ENCODE measurements around the gene MRTO4. TPM values are rescaled to one million over a fixed set of nuclear protein-coding genes. Genes with fewer than 3 reads are reported as not detected.
"Not testable (repeated sequence)": the region's sequence is repeated elsewhere in the genome, so short reads cannot be mapped to it uniquely, and the experiment has no call there.

MRTO4 gene
- 10 to 100 TPM; 28.0 to 37.5 (median 29.9) TPM for polyA plus RNA-seq (ENCODE audit: insufficient read depth in 1 of 5, insufficient read length in 5 of 5, low replicate concordance in 1 of 5)
- long read RNA-seq, donor 1, transcript MRTO4-201 (8 exons, 2,315 nt), result major isoform, 15 of 19 reads
- long read RNA-seq, donor 1, partial matches to known transcripts, result 0 of 19 reads
- long read RNA-seq, donor 1, other reads (novel, unspliced or antisense), result 0 of 19 reads
- long read RNA-seq, donor 2, transcript MRTO4-201 (8 exons, 2,315 nt), result major isoform, 15 of 16 reads
- long read RNA-seq, donor 2, partial matches to known transcripts, result 0 of 16 reads
- long read RNA-seq, donor 2, other reads (novel, unspliced or antisense), result 0 of 16 reads
- long read RNA-seq, donor 3, transcript MRTO4-201 (8 exons, 2,315 nt), result major isoform, 13 of 14 reads
- long read RNA-seq, donor 3, partial matches to known transcripts, result 0 of 14 reads
- long read RNA-seq, donor 3, other reads (novel, unspliced or antisense), result 0 of 14 reads
- long read RNA-seq, donor 4, partial matches to known transcripts, result 0 of 4 reads
- long read RNA-seq, donor 4, other reads (novel, unspliced or antisense), result 0 of 4 reads
- long read RNA-seq, donor 5, transcript MRTO4-201 (8 exons, 2,315 nt), result major isoform, 10 of 11 reads
- long read RNA-seq, donor 5, partial matches to known transcripts, result 0 of 11 reads
- long read RNA-seq, donor 5, other reads (novel, unspliced or antisense), result 0 of 11 reads
- long read RNA-seq, donor 6, transcript MRTO4-201 (8 exons, 2,315 nt), result major isoform, 7 of 8 reads
- long read RNA-seq, donor 6, partial matches to known transcripts, result 0 of 8 reads
- long read RNA-seq, donor 6, other reads (novel, unspliced or antisense), result 0 of 8 reads
- long read RNA-seq, donor 7, transcript MRTO4-201 (8 exons, 2,315 nt), result major isoform, 22 of 22 reads
- long read RNA-seq, donor 7, partial matches to known transcripts, result 0 of 22 reads
- long read RNA-seq, donor 7, other reads (novel, unspliced or antisense), result 0 of 22 reads
- long read RNA-seq, donor 8, partial matches to known transcripts, result 0 of 4 reads
- long read RNA-seq, donor 8, other reads (novel, unspliced or antisense), result 0 of 4 reads

DNA sequence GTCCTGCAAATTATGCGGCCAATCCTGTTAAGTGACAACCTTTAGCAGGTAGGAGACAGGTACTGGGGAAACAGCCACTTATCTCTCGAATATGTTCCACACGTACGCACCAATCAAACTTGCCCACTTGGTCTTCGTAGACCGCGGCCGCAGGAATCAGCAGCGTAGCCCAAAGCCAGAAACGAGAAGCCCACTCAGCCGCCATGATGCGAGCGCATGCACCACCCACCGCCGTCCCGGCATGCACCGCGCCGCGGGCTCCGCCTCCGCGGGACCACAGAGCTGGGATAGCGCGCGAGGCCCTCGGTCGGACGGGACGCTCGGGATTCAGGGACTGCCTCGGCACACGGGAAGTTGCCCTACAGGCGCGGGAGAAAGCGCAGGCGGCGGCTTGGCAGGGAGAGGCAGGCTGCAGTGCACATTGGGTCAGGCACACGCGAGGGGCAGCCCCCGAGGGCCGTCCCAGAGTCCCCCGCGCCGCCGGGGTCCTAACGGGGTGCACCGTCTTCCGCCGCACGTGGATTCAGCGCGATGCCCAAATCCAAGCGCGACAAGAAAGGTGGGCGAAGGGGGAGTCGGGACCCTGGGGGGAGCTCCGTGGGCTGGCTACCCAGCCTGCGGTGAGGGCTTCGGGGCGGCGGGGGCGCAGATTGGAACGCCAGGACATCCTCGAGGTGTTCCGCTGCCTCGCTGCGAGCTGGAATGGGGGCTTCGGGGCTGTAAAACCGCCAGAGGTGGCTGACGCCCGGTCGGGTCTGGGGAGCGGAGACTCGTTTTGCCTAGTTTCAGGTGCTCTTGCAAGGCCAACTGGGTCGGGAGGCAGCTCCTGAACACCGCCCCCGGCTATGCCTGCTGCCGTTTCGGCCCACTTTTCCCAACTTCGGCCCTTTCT lies at the start of gene MRTO4, which contains the start of gene EMC1:
MRTO4 (plus strand) TSS at position 501 of the 892 bp plus-strand sequence; CDS start at position 532, 31 bp downstream.
EMC1 (minus strand) TSS at position 220 of the 892 bp plus-strand sequence; CDS start at position 205, 15 bp downstream.
- DNase-seq, result peak; percentile 83 to 90

DNA sequence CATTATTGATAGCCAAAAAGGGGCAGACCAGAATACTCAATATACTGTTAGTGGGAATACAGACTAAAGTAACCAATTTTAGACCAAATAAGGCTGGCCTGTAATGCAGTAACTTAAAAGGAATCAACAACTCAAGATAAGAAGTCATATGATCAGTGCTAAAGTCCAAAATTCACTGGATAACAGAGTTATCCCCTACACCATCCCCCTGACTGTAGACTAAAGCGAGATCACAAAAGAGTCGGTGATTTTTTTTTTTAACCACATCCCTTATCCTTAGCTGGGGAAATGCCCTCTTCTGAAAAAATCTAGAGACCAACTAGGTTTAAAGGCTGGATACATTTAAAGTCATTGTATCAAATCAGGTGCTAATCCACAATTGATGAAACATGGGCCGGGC lies 49.2 kb upstream of the MRTO4 start:
- DNase-seq, result no peak

DNA sequence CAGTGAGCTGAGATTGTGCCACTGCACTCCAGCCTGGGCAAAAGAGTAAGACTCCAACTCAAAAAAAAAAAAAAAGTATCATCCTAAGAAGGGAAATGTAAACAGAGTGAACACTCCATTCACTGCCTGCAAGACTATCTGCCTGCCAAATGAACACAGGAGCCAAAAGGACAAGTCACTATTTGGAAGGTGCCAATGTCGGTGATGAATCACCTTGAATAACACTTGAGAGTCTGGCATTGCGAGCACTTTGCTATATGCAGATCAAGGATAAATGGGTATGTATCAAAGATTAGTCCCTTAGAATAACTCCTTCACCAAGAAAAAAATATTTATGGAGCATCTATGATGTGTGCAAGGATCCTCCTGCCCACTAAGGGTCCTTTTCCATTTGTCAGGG lies 48.2 kb upstream of the MRTO4 start:
- no peak for DNase-seq

DNA sequence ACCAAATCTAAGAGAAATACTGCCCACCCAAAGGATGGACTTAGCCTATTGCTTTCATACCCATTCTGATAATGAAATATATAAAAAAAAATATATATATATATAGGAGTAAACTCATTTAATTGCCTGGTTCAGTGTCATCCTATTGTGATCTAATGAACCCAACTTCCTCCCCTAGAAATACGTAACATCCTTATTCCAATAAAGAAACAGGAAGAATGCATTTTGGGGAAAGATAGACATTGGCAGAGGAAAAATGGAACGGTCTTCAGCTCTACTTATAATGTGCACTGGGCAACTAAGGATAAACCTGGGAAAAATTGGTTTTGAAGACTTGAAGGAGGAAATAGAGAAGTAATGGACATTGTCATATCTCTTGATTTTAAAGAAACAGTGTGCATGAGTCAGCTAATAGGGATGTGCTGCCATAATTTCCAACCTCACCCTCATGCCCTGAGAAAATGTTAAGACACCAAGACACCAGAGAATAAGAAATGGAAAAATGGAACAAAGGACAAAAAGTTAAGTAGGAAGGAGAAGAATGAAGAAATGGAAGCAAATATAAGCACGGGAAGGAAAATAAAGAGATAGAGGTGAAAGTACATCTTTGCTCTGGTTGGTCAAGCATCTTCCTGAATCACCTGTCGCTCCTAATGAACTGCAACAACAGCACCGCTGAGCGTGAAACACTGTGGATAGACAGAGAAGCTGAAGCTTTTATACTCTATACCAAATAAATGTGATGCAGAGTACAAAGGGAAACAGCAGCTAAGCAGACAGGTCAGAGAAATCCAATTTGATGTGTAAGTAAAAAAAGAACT lies 46.9 kb upstream of the MRTO4 start:
- no peak for DNase-seq

DNA sequence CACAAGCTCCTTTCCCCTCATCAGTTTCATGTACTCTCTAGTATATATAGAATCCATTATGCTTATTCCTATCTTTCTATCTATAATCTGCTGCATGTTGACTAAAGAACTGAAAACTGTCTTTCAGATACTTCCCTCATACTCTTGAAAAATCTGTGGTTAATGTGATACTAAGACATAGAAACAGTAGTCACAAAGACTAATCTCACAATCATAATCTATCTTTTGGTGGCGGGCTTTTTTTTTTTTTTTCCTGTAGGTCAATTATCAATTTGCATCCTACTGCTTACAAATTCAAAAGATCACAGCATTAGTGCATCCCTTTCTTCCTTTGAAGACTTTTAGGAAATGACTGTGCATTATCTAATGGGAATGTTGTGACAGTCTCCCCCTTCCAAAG lies 46.2 kb upstream of the MRTO4 start:
- DNase-seq, result no peak

DNA sequence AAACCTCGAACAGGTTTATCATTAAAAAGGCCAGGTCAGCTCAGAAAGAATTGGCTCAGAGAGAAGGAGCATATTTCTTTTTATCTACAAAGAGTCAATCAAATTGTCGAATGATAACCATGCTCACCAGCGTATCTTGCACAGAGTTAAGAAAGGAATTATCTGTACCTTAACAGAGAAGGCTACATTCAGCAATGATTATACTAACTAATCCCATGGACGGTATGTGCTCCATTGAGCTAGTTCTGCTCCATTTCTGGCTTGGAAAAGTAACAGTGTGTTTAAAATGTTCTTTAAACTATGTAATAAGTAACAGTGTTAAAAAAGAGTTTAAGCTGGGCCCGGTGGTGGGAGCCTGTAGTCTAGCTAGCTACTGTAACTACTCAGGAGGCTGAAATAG lies 45.8 kb upstream of the MRTO4 start:
- DNase-seq, result no peak

DNA sequence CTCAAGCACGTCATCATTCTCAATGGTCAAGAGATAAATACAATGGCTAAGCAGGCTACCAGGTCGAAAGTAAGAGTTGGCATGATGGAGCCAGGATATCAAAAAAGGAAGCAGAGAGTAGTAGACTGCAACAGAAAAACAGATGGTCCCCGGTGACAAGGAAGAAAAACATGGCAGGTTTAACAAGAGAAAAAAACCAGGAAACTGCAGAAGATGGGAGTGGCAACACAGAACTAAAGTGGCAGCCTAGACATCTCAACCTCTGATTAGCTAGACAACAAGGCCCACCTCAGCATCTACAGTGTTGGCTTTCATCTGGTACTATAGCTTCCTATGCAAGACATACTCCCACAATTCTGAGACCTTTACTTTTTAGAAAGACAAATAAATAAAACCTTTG lies 44.7 kb upstream of the MRTO4 start:
- no peak for DNase-seq

DNA sequence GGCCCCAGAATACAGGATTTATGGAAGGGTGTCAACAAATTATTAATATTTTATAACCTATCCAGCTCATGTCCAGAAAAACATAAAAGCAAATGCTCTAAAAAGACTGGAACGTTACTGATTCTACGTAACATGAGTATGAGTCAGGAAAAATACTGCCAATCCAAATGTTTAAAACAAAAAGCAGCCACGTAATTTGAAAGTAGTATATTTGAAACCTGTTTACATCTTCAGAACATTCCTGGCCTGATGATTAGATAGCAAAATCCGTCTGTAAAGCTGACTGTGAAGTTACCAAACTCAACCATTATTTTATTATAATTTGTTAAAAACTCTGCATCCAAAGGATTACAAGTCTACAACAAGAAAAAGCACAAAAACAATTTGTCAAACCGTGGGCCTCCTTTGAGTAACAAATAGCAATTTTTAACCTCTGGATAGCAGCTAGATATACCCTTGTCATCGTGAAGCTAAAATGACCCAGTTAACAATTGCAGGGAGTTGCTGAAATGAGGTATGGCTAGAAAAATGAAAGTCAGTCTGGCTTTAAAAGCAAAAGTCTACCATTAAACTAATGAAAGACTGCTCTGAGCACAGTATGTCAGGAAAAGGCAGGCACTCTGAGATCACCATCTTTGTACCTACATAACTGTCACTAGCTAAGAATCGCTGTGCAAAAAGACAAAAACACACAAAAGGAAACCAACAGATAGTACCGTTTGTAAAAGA lies 42.7 kb upstream of the MRTO4 start:
- no peak for DNase-seq

DNA sequence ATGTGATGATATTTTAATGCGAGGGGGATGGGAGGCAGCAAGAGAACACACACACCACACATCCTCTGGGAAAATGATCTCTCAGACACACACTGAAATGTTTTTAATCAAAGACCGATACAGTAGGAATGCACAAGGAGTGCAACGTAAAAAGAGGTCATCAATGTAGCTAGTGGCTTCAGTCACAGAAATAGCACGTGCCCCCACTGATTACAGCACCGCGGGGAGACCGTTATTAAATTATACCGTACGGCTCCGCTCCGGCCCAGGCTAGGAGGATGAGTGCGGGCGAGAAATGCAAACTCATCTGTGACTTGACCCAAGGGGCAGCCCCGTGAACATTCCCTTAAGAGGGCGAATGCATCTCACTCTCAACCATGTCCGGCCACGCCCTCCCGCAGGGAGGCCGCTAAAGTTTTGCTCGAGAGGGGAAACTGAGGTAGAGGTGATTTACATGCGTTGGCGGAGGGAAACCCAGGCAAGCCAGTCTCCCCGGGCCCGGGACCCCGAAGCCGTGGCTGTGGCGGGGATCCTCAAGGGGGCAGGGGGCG lies 42.1 kb upstream of the MRTO4 start:
- DNase-seq, result peak in 1 of 2 donors; percentile 27

DNA sequence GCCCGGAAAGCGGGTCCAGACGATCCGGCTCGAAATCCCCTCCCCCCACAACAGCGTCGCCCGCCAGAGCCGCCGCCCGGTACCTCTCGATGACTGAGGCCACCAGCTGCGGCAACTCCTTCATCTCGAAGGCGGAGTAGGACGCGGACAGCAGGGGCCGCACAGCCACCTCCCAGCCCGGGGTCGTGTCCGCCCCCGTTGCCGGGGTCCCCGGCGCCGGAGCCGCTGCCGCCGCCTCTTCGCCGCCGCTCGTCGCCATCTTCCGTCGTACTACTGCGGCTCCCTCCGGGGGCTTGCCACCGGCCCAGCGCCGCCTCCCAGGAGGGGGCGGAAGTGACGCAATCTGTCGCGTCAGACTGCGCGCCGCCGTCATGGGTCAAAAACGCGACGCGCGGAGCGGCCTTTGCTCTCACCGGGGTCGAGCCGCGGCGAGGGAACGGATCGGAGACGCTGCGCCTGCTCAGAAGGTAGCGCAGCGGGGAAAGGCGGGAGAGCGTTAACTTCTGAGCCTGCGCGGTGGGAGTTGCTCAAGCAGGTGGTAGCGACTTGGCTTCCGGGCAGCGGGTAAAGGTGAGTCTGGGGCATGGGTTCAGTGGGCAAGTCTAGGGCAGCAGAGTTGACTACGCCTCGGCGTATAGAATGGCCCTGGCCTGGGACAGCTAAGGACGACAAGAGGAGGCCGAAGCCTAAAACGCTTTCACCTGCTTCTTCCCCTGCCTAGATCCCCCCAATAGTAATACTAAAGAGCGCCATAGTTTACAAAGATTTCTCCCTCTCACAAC lies 41.4 kb upstream of the MRTO4 start, which contains the start of gene UBR4:
UBR4 (minus strand) TSS at position 277 of the 782 bp plus-strand sequence; CDS start at position 259, 18 bp downstream.
- DNase-seq, result peak; percentile 95 to 96

DNA sequence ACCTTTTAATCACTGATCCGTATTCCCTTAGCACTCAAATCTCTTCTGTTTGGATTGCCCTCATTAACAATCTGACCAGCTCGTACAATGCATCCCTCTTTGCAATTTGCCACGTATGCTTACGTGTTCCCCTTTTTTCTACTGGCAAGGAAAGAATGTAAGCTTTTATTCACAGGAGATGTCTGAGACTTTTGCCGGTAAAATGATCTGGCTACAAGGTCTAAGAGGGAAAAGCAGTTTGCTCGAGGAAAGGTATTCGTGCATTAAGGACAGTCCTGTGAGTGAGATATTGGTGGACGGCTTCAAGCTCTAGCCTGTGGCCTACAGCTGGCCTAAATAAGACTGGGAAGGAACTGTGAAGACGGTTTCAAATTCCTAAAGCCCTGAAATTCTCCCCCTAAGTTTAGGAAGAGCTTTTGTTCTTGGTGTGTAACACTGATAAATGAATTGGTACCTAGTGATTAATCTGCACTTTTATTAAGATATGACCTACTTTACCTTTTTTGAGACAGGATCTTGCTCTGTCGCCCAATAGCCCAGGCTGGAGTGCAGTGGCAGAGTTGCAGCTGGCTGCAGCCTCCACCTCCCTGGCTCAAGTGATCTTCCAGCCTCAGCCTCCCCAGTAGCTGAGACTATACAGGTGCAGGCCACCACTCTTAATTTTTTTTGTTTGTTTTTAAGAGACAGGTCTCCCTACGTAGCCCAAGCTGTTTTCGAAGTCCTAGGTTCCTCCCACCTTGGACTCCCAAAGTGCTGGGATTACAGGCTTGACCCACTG lies 40.6 kb upstream of the MRTO4 start:
- no peak for DNase-seq

DNA sequence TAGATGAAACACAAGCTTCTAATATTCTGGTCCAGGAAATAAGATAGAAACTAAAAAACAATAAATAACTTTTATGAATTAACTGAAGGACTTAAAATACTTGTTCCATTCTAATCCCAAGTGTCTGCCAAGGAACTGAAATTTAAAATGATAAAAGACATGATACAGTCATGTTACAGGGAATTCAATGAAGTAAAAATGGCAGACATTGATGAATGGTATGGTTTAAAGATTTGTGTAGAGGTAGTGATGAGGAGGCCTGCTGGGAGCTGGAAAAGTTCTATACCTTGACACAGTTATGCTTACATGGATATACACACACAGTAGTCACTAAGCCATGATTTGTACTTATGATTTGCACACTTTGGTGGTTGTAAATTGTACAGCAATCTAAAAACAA lies 39.4 kb upstream of the MRTO4 start:
- DNase-seq, result no peak

DNA sequence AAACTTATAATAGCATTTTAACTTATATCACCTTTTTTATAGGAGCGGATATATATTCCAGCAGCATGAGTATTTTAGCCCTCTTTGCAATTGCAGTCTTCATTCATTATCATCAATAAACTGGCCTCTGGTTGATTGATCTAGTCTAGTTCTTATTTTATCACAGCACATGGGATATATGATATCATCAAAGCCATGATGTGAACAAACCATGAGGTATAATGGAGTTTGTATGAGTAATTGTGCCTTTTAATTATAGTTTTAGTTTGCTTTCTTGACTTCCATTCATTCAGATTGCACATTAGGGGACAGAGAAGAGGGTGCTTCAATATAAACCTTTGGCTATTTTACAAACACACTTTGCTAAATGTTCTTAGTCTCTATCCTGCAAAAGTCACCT lies 38.0 kb upstream of the MRTO4 start:
- DNase-seq, result no peak

DNA sequence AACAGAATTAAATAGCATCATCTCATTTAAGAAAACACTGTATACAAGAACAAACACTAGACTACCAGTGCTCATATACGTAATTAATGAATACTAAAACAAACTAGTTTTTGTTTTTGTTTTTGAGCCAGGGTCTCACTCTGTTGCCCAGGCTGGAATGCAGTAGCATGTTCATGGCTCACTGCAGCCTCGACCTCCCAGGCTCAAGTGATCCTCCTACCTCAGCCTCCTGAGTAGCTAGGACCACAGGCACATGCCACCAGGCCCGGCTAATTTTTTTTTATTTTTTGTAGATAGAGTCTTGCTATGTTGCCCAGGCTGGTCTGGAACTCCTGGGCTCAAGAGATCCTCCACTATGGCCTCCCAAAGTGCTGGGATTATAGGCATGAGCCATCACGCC lies 35.0 kb upstream of the MRTO4 start:
- DNase-seq, result not testable (repeated sequence)

DNA sequence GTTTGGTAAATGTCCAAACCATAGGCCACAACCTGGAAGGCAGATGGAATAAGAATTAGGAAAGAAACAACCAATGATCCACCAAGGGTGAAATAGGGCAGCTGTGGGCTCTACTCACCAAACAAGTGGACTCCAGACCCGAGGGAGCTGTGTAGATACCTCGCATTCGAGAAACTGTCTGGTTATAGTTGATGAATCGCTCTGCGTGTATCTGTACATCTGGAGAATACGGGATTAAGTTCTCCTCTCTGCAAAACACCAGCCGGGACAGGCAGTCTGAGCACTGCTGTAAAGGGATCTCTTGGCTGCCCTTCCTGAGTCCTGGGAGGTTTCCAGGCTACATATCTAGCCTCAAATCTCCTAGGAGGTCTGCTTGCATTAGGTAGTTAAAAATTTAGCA lies 32.2 kb upstream of the MRTO4 start:
- no peak for DNase-seq

DNA sequence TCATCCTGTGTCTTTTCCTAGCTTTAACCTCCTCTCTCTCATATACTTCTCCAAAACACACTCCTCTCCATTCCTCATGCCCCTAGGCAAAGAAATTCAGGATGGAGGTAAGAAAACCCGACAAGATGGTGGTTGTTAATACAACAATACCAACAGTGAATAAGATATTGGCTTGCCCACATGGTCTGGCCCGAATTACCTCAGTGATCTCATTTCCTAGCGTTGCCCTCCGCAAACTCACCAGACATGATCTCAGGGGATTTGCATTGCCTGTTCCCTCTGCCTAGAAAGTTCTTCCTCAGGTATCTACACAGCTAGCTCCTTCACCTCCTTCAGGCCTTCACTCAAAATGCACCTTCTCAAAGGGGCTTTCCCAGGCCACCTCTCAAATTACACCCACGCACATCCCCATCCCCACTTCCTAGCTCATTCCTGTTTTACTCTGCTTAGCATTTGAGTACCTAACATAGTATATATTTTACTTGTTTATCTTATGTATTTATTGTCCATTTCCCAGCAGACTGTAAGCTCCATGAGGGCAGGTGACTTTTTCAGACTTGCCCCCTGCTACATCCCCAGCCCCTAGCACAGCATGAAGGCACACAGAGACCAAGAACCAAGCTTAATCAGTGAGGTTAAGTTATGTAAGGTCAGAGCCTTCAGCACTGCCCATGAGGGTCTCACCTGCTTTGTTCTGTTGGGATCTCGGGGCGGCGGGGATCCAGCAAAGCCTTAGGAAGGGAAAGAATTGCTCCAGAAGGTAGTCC lies 31.3 kb upstream of the MRTO4 start:
- DNase-seq, result no peak

DNA sequence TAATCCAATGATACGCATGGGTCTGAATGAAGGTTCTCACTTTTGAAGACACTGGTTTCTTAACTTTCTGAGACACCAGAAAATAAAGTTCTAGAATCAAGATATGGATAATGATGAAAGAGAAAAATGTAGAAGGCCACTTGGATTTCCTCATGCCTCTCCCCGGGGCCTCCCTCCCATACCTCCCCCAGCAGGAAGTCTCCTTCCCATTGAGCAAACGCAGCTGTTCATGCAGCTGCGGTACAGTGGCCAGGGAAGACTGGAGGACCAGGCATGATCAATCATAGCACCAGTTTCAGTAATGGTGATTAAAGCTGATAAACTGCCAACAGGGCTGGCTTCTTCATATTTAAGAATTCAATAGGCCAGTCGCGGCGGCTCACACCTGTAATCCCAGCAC lies 30.6 kb upstream of the MRTO4 start:
- DNase-seq, result peak; percentile 42
